HG03135 (cell line): ENCODE data around the gene NTN1.

Source experiments
- ATAC-seq: cut with Tn5 transposase; IDR thresholded peaks from one replicate; pipeline ENCODE4 v1.9.1; 2021; ENCODE audit warnings: mild to moderate bottlenecking, moderate library complexity; ENCODE audit not compliant: unreplicated experiment

Gene NTN1

GRCh38 chr17:9266697-9267117, 245.4 kb downstream of the NTN1 start:
- no peak for ATAC-seq

GRCh38 chr17:9268546-9268945, 247.2 kb downstream of the NTN1 start:
- no peak for ATAC-seq

GRCh38 chr17:9269350-9270035, 248.2 kb downstream of the NTN1 start:
- no peak for ATAC-seq

- ATAC-seq: no peak
Observed at GRCh38 chr17:9270921-9271320, 249.6 kb downstream of the NTN1 start.

GRCh38 chr17:9271989-9272388, 250.7 kb downstream of the NTN1 start:
- no peak for ATAC-seq

- no peak for ATAC-seq
Observed at GRCh38 chr17:9272501-9273200, 251.3 kb downstream of the NTN1 start.

GRCh38 chr17:9273428-9274391, 252.4 kb downstream of the NTN1 start:
- no peak for ATAC-seq

GRCh38 chr17:9274973-9275372, 253.7 kb downstream of the NTN1 start:
- no peak for ATAC-seq

- ATAC-seq: no peak
Observed at GRCh38 chr17:9279893-9280292, 258.6 kb downstream of the NTN1 start.

- ATAC-seq: no peak
Observed at GRCh38 chr17:9283909-9284308, 262.6 kb downstream of the NTN1 start.

GRCh38 chr17:9284884-9285283, 263.6 kb downstream of the NTN1 start:
- no peak for ATAC-seq

GRCh38 chr17:9285602-9286427, 264.5 kb downstream of the NTN1 start:
- ATAC-seq: no peak

GRCh38 chr17:9286434-9286833, 265.1 kb downstream of the NTN1 start:
- ATAC-seq: no peak

GRCh38 chr17:9287306-9287705, 266.0 kb downstream of the NTN1 start:
- no peak for ATAC-seq

GRCh38 chr17:9290226-9290613, 268.9 kb downstream of the NTN1 start:
- ATAC-seq: no peak

GRCh38 chr17:9291912-9292560, 270.7 kb downstream of the NTN1 start:
- no peak for ATAC-seq

- ATAC-seq: no peak
Observed at GRCh38 chr17:9292561-9292941, 271.2 kb downstream of the NTN1 start.
